HG03354 (cell line): Measurements from ENCODE around the gene IHH.

Source experiments
- ATAC-seq: cut with Tn5 transposase; IDR thresholded peaks from one replicate; pipeline ENCODE4 v1.9.1; 2021; ENCODE audit warnings: mild to moderate bottlenecking; ENCODE audit not compliant: unreplicated experiment, poor library complexity, severe bottlenecking

Gene IHH

DNA sequence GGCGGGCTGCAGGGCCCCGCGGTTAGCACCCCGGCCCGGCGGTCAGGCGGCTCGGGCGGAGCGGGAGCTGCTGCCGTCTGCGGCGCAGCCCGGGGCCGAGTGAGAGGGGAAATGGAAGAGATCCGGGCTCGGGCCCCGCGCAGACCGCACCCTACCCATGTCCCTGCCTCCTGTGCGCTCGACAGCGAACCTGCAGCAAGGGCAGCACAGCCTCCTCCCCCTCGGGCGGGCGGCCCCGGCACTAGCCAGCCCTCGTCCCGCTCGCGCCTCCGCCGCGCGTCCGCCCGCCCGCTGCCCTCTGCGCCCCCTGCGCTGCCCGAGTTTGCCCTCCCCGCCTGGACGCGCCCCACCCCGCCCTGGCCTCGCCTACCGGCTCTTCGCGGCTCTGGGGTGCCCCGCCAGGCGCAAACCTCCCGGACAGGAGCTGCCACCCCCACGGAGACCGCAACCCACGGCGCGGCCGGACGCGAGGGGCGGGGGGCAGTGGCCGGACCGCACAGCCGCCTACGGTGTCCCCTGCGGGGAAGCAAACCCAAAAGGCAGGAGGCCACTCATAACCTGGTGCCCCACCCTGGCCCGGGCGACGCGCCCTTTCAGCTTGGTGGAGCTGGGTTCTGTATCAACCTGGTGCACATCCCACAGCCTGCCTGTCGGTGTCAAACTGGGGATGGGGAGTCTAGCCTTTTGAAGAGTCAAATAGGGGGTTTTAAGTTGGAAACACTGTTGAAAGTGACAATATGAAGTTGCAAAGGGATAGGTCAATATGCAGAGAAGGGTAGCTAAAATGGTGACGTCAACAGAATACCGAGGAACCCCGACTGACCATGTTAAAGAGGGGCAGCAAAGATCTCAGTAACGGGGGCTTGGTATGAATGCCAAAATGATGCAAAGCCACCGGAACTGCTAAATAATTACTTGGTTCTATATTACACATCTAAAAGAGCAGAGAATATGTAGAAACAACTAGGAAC lies at the start of gene IHH:
TSS of gene IHH (minus strand) at position 101 of the 971 bp plus-strand sequence. CDS start 454 bp downstream, outside the sequence.
- ATAC-seq: no peak

DNA sequence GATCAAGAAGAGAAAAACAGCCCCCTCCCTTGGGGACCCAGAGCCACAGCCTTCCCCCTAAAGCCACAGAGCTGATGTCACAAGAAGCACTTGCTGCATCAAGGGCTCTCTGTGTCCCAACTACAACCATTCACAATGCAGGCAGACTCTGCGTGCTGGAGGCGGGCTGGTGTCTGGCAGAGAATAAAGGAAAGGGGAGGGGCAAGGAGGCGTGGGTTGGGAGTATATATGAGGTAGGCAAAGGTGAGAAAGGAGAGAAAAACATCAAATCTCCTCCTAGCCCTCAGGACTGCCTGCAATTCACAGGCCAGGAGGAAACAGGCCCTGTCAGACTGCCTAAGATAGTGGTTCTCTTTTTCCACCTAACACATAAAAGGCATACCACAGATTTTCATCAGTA lies 48.8 kb upstream of the IHH start:
- ATAC-seq: no peak

DNA sequence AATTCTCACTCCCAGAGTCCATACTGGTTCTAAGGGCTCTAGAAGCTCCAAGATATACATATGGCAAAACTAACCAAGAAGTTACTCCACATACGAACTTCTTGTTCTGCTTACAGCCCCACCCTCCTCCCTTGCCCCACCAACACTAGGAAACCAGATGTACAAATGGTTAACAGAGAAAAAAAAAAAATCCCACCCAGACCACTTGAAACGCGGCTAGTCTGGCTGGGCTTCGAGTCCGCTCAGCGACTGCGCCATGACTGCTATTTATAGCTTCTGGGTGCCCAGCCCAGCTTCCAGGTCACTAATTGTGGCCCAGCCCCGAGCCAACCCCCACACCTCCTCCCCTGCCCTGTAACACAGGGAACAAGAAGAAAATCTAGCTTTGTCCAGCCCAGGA lies 47.0 kb upstream of the IHH start:
- ATAC-seq: no peak

GRCh38 chr2:219106251-219106650 lies 45.5 kb upstream of the IHH start:
- ATAC-seq: no peak

DNA sequence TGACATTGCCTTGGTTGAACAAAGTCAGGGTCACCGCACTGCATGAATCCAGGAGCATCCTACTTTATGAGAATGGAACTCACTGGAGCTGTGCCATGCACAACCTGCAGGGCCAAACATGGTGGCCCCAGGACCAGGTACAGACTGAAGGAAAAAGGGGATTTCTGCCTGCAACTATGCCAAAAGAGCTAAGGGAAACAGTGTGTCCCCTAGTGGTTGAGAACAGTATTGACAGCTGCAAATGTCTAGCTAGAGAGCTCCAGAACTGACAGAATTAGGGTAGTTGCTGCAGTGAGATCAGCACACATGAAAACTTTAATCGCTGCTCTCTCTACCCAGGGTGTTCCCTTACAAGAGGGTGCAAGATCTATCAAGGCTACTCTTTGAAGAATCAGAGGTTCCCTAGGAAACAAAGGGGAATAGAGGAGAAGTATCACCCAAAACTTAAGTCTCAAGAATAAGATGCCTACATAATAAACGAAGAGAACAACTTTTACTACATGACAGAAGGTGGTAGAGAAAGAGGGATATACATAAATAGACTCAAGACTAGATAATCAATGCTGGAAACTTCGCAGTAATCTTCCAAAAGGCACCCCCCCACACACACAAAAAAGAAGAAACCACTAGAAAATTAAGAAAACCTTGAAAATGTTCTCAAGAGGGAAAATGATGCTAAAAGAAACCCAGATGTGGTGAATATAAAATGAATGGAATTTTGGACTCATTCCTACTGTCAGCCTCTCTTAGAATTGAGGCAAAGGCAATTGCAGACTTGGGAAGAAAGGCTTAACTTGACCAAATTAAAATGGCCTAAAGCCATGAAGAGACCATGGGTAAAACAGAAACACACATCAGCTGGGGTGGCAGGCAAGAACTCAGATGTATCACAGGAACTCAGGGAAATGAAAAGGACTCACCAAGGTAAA lies 43.6 kb upstream of the IHH start:
- peak; percentile 56 for ATAC-seq

DNA sequence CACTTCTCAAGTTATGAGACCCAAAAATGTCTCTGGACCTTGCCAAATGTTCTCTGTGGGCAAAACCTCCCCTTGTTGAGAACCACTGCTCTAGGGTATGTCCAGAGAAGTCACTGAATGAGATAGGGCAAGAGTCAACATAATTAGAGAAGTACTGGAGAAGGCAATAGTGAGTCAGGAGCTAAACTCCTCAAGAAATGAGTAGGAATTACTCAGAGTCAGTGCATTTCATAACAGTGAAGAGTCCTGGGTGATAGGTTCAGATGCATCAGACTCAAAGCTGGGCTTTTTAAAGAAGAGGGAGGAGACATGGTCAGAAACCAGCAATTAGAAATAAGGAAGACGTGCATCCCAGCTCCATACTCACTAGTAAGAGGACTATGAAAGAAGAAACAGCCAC lies 38.6 kb upstream of the IHH start:
- no peak for ATAC-seq

DNA sequence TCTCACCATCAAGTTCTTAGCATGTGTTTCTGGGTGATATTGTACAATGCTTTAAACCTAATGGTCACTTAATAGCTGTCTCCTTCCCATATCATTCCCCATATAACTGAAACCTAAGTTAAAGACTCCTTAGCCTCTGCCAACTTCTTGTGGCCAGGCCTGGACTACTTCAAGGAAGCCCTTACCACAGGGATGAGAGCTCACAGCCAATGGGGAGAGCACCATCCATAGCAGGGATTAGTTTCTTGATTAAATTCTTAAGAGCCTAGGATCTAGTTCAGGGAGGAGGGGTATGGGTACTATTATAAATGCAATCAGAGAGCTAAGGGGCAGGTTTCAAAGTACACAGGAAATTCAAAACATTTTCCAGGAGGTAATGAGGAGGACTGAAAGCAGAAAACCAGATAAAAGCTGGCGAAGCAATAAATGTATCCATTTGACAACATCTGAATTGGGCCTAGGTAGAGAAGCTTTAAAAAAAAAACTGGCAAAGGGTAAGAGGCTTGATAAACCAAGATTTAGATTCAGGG lies 34.8 kb upstream of the IHH start:
- no peak for ATAC-seq

GRCh38 chr2:219094171-219094570 lies 33.5 kb upstream of the IHH start:
- no peak for ATAC-seq

DNA sequence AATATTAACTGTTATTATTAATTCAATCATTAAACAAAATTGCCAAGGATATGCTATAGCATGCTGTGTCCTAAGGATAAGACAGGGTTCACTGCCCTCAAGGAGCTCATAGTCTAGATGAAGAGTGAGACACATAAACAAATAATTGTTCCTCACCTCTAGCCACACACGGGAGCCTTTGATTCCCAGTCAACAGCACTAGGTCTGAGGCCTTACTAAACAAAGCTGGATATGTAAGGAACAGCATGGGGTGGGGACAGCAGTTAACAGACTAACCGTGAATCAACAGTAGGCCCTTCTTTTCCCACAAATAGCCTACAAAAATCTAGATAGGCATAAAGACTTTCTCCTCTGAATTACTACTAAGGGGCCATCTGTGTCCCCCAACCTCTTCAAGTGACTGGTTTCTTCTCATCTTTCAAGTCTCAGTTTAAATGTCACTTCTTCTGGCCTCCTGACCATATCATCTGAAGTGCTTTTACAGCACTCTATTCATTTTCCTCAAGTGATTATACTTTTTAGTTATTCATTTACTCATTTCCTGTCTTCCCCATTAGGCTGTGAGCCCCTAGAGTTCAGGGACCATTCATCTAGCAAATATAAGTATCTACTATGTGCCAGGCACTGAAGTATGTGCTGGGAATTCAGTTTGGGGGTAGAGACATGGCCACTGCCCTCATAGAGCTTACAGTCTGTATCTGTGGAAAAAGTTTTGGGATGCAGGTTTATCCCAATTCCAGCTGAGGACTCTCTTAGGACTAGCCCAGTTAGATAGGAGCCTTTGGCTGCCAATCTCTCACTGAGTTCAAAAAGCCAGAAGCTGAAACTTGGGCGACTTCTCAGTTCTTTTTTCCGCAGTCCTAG lies 29.9 kb upstream of the IHH start:
- ATAC-seq: no peak

- no peak for ATAC-seq
These were observed 28.6 kb upstream of the IHH start for GRCh38 chr2:219089330-219089729.

GRCh38 chr2:219087848-219088247 lies 27.1 kb upstream of the IHH start:
- no peak for ATAC-seq

GRCh38 chr2:219087361-219087760 lies 26.6 kb upstream of the IHH start:
- ATAC-seq: no peak

GRCh38 chr2:219086196-219086595 lies 25.5 kb upstream of the IHH start:
- no peak for ATAC-seq

DNA sequence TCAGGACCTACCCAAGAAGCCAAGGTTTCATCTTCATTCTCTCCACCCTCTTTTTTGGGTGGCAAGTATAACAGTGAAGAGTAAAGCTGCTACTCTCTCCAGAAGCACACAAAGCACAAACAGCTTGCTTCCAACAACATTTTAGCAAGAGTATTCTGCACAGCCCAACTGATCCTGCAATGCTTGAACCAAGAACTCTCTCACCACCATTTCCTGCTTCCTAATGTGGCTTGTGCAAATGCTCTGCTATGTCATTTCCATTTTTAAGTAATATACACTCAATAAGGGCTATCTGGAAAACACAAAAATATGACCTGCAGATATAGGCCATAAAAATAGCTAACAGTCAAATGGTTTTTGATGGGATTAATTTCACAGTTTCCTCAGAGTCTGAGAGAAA lies 24.1 kb upstream of the IHH start:
- ATAC-seq: no peak

DNA sequence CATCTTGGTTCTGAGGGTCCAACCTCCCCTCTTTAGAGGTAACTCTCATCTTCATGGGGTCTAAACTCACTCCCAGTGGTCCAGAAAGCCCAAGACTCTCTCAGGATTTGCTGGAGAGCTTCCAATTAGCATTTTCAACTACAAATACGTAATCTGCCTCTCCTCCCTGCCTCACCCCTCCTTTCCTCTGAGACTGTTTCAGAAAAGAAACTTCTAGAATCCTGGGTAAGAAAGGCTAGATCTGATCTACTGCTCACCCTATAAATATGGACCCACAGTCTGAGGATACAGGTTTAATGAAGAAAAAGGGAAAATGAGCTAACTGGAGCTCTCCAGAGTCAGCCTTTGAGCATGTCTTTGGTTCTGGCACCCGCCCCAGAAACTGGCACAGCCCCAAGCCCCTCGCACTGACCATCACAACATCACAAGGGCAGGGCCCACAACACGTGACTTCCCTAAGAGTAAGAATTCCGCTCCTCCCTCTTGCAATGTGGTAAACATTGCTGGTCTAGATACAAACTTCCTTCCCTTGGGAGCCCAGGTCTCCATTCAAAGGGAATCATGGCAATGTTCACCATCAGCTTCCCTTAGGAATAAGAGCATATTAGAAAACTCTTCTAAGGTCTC lies 21.7 kb upstream of the IHH start:
- ATAC-seq: no peak

DNA sequence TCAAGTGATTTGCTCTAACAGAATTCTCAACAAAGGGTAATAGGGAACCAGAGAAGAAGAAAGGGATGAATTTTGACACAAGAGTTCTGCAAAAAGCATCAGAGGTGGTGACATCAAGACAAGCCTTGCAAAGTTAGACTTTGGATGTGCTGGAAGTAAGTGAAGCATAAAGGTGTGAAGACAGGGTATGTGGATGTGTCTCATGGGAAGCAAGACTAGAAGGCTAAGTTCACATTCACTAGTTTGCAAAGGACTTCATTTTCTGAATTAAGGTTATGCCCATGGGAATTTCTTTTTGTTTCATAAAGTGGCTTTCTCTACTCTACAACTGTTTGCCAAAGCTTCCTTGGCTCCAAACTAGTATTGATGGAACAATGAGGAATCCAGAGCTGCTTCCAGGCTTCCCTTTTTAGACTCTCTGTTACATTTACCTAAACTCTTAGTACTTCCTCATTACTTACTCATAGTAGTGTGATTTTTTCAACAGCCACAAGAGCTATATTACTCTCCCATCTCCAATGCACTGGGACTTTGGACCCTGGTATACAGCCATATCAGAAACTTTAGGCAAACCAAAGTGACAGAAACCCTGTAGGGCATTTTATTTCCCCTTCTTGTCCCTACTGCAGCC lies 21.1 kb upstream of the IHH start:
- ATAC-seq: no peak

- no peak for ATAC-seq
These were observed 20.4 kb upstream of the IHH start for GRCh38 chr2:219081096-219081495.

DNA sequence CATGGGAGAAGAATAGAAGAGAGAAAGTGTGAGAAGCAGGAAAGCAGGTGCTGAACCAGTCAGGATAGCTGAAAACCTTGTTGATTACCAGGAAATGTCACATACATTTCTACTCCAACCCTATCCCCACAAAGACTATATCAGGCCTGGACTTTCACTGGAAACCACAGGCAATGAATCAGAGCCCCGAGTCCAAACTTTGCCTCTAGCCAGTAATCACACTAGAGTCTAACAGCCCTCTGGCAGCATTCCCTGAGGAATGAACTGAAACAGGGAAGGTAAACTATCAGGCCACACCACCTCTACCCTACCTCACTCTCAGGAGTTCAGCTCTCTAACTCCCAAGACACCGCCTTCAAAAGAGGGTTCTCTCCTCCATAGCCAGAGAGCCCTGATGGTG lies 18.7 kb upstream of the IHH start:
- ATAC-seq: no peak

- no peak for ATAC-seq
These were observed 18.2 kb upstream of the IHH start for GRCh38 chr2:219078951-219079350.
